IPS-18c (cell line): ENCODE results near the gene PAX5.

Experiments
- H3K4me3 ChIP-seq: 2 replicates; pipeline ENCODE4 v1.7.0; 2013; ENCODE audit warnings: low read depth, mild to moderate bottlenecking, low read length, moderate library complexity; ENCODE audit not compliant: insufficient read depth
- H3K9me3 ChIP-seq: one replicate; pipeline ENCODE4 v1.6.1; 2013; ENCODE audit warnings: mild to moderate bottlenecking, low read length, moderate library complexity; ENCODE audit not compliant: control insufficient read depth, insufficient read depth

The PAX5 gene

DNA sequence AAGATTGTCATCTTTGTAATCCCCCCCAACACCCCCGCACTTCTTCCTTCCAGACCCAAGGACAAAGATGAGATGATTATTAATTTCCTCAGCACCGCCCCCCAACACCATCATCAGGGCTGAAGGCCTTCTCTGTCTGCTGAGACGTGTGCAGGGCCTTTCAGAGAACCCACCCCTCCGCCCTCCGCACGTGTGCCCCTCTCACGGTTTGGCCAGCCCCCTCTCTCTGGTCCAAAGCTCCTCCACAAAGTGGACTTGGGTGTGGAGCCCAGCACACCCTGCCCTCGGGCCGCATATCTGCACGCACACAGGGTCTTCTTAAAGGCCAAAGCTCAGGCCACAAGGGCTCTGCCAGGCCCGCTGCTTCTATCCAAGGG is 32.0 kb downstream of the PAX5 start:
- Histone ChIP-seq H3K9me3 (peaks cover 2% of the 10 kb centered on the region), H3K4me3 (peak overlapping the region; percentile 46; the same call in 1 of the 2 replicates)

DNA sequence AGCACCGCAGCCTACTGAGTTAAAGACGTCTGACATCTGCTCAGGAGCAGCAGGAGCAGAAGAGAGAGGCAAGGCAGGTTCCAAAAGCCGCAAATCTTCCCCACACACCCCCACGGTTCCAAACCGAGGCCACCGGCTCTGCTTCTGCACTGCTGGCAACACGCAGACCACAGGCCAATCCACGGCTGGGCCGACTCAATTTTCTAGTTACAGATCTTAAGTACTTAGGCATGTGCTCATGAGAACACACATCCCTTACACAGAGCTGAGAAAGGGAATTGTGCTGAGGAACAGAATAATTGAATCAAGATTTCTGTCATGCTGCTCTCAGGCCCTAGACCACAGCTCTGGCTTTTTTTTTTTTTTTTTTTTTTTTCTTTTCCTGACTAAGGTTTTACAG is 32.6 kb downstream of the PAX5 start:
- Histone ChIP-seq H3K4me3 (no peak overlapping the region), H3K9me3 (peaks cover 2% of the 10 kb centered on the region)

DNA sequence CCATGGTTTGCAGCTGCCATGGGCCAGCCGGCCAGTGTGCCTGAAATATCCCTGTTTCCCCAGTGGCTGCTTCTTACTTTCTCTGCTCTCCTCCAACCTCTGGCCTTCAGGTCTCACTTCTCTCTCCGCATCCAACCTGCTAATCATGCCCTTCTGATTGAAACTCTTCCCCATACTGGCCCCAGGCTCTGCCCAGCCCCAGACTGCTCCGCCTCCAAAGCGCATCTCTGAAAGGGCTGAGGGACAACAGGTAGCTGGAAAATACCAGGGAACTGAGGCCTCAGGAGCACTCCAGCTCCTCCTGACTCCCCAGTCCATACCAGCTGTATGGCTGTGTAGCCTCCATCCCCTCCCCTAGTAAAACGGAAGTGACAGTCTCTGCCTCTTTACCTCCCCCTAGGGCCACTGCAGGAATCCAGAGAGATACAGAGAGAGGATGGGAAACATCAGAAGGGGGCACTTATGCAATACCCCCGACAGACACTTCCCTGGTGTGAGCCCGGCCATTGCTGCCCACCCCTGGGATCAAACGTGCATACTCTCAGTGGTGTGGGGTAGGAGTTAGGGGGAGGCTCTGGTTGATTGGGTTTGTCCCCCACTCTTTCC is 34.2 kb downstream of the PAX5 start:
- H3K9me3 ChIP-seq = peaks cover 2% of the 10 kb centered on the region
- no peak overlapping the region for H3K4me3 ChIP-seq

DNA sequence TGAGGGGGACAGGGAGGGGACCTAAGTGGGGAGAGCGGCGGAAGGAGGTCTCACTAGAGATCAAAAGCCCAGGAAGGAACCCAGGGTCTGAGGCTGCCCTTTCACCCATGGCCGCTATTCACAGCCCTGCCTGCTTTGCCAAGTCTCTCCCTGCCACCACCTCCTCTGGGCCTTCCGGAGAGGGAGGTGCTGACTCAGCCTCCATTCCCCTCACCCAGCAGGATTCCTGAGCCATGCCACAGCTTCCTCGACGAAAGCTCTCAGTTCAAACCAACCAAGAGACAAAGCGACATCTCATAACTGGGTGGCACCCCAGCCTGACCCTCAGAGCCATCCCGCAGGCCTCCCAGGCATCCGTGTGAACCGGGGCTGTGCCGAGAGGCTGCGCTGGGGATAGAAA is 36.7 kb downstream of the PAX5 start:
- Histone ChIP-seq H3K9me3 (no peaks in the 10 kb centered on the region), H3K4me3 (no peak overlapping the region; the same call in 1 of the 2 replicates)

DNA sequence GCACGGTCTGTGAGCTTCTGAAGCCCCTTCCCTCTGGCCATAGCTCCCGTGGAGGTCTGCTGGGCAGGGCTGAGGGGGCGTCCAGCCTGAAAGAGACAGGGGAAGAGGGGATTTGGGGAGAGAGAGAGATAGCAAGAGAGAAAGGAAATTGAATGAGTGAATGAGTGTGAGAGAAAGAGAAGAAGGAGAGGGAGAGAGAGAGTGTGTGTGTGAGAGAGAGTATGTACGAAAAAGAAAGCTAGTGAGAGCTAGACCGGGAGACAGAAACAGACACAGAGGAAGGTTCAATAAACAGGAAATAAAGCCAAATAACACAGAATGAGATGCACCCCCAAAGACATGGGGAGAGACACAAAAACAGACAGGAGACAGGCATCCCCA is 37.4 kb downstream of the PAX5 start:
- Histone ChIP-seq H3K4me3 (no peak overlapping the region), H3K9me3 (no peaks in the 10 kb centered on the region)

DNA sequence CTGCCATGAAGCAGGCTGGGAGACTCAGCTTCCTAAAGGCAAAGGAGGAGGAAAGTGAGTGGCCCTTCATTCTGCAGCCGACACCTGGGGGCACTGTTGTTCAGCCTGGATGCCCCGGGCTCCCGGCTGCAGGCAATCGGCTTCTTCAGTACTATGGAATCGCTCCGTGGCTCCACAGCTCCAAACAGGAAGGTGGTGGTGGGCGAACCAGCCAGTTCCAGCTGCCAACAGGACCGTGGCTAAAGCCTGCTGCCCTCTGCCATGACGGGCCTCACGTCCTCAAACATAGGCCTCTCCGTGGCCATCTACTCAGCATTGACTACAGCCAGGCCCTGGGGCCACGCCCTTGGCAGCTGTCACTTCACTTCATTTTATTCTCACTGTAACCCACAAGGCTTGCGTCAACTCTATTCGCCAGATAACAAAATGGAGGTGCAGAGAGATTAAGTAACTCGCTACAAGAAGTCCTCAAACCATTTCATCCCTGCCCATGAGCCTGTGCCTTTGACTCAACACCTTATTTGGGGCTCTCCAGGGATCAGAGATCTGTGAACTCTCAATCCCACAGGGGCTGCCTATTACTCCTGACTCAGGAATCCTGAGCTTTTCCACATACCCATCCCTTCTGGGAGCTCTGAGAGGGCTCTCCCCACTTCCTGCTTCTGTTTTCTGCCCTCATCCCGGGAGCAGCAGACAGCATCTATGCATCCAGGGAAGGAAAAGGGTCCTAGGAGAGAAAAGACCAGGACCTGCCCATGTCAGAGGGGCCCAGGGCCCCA is 38.0 kb downstream of the PAX5 start:
- Histone ChIP-seq H3K4me3 (no peak overlapping the region), H3K9me3 (no peaks in the 10 kb centered on the region)

DNA sequence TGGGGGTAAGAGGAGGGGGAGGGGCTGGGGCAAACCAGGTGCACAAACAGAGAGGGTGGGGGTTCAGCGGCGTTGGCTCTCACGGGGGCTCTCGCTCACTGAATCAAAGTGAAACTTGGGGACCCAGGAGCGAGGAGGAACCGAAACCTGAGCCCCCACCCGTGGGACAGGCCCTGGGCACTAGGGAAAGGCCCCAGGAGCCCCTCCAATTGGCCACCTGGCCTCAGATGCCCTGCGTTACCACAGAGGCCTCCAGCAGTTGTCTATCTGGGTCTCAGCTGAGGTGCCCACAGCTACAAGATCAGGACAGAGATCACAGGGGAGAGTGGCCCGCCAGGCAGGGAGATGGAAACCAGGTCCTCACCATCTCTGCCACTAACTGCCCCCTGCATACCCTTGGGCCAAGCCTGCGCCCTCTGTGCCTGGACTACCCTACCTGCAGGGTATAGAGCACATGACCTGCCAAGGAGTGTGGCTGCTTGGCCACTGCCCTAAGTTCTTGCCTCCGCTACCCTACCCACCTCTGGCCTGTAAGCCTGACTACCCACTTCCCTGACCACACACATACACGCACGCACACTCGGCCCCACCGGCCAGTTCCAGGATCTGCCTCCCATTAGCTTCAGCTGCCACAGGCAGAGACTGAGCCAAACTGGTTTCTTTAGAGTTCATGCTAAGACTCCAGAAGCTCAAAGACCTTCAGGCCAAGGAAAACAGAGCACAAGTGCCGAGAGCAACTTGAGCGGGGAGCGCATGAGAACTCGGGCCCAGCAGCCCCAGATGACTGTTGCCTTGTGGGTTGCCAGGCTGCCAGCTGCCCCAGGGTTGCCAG is 39.9 kb downstream of the PAX5 start:
- Histone ChIP-seq H3K4me3 (no peak overlapping the region), H3K9me3 (no peaks in the 10 kb centered on the region)

DNA sequence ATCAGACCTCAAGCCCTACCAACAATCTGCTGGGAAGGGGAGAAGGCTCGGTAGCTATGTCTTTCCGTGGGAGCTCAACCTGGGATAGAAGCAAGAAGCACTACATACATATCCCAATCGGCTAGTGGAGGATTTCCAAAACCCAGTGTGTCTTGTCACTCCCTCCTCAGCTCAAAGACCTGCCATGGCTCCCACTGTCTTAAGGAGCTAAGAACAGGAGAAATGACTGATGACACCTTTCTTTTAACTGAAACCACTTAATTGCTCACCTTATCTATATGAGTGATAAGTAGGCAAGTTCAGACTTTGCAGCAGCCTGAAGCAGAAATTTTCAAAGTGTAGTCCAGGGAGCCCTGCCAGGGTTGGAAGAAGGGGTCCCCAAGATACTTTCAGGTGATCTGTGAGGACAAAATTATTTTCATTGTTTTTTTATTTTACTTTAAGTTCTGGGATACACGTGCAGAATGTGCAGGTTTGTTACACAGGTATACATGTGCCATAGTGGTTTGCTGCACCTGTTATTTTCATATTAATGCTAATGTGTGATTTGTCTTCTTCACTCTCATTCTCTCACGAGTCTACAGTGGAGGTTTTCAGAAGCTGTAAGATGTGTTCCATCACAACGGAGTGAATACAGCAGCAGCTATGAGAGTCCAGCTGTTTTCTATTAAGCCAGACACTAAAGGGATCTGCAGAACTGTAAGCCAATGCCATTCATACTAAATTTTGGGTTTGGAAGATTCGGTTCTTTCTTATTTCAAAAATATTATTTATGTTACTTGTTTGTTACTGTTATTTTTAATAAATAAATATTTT is 41.4 kb downstream of the PAX5 start:
- H3K4me3 ChIP-seq = no peak overlapping the region
- no peaks in the 10 kb centered on the region for H3K9me3 ChIP-seq

DNA sequence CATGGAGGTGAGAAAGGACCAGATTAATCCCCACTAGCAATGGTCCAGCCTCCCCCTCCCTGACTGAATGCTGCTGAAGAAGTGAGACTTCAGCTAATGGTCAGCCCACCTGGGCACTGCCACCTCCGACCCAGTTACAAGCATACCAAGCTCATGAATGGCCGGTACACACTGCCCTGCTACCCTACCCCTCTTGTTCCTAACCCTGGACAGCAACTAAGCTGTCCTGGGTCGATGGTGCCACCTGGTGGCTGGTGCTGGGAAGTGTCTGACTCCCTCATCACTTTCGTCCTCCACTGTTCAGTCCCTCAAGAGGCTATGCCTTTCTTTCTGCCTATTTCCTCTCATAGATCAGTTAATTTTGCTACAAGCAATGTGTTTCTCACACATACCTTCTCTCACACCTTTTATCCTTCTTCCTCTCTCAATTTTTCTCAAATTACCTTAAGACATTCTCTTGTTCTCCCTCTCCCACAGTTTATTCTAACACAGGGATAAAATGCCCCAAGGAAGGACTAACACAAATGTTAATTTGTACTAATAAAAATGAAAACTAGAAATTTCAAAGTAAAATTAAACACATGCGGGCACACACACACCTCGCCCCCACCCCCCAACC is 42.4 kb downstream of the PAX5 start:
- Histone ChIP-seq H3K9me3 (no peaks in the 10 kb centered on the region), H3K4me3 (no peak overlapping the region)

DNA sequence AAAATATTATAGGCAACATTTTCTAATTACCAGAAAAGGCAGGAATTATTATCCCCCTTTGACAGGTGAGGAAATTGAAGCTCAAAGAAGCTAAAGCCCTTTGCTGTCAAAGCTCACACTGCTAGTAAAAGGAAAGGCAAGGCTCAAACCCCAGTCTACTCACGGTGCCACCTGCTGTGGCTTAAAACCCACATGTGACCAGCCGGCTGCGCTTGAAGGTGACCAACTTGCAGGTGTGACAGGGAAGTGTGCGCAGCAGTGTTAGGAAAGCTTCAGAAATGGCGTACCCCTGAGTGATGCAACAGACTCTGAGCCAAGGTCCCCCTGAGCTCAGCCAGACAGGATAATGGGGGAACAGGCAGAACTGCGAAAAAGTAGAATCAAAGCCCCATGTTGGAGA is 45.2 kb downstream of the PAX5 start:
- H3K9me3 ChIP-seq = no peaks in the 10 kb centered on the region

DNA sequence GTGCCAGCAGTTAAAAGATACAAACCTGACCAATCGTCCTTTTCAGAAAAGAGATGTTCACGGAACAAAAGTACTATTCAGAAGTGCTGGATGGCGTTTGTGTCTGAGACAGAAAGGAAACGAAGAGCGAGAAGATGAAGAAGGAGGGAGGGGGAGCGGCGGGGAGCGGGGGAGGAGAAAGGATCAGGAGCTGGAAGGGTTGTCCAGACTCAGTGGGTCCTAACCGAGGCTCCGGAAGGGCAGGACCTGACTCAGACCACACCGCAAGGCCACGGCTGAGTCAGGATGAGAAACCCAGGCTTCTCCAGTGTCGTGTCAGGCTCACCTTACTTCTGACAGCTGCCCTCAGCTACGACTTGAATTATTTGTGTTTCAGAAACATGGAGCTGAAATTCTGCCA is 46.2 kb downstream of the PAX5 start:
- no peak overlapping the region for H3K4me3 ChIP-seq

More for the DNA sequence above, 45.2 kb downstream of the PAX5 start:
- H3K4me3 ChIP-seq = no peak overlapping the region

DNA sequence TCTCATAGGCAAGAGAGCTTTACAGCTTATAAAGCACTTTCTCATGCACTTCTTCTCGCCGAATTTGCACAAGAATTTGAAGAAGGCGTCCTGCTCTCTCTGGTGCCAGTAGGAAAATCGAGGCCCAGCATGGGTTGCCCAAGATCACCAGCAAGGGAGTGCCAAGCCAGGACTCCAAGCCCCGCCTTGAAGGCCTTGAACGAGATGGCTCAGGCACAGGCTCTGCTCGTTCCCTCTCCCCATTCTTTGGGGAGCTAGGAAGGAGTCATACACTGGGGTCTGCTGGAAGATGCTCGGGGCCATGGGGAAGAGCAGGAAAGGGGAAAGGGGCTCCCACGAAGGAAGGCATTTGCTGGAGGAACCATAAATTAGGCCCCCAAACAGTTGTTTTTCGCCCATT is 46.7 kb downstream of the PAX5 start:
- Histone ChIP-seq H3K4me3 (0 out of 2 replicates have a peak overlapping the region, but pooled peaks have one; percentile 46), H3K9me3 (no peaks in the 10 kb centered on the region)

More for the DNA sequence above, 46.2 kb downstream of the PAX5 start:
- H3K9me3 ChIP-seq = no peaks in the 10 kb centered on the region

DNA sequence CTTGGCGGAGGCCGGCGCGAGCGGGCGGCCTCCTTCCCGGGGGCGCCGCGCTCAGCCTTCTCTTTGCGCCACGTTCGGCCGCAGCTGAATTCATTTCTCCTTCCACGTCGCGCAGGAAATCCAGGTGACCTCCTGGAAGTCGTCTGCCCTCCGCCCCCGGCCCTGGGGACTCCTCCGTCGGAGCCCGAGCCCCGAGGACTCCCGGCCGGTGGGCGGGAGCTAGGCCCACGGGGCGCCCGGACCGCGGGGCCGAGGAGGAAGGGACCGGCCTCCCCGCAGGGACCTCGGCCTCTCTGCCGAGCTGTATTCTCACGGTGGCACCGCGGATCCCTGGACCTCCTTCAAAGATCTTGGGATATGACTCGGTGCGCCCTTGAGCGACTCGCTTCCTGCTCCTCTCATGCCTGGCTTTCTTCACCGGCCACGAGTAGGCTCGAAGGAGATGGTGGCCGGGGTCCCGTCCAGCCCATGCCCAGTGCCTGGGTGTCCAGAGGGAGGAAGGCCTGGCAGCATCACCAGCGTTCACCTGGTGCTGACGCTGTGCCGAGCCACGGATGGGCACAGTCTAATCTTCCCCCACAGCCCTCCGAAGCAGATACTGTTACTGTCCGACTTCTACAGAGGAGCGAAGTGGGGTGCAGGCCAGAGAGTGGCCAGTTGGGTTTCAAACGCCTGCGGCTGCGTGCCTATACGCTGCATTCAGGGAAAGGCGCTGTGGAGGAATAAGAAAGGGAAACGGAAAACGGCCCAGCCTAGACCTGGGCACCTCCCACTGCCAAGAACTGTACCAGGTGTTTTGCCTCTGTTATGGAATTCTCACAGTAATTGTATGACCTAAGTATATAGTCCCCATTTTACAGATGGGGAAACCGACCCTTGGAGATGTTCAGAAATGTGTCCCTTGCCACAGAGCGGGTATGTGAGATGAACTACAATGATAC is 47.3 kb downstream of the PAX5 start:
- H3K9me3 ChIP-seq = no peaks in the 10 kb centered on the region
- peak overlapping the region; percentile 46; the same call in 1 of the 2 replicates for H3K4me3 ChIP-seq

DNA sequence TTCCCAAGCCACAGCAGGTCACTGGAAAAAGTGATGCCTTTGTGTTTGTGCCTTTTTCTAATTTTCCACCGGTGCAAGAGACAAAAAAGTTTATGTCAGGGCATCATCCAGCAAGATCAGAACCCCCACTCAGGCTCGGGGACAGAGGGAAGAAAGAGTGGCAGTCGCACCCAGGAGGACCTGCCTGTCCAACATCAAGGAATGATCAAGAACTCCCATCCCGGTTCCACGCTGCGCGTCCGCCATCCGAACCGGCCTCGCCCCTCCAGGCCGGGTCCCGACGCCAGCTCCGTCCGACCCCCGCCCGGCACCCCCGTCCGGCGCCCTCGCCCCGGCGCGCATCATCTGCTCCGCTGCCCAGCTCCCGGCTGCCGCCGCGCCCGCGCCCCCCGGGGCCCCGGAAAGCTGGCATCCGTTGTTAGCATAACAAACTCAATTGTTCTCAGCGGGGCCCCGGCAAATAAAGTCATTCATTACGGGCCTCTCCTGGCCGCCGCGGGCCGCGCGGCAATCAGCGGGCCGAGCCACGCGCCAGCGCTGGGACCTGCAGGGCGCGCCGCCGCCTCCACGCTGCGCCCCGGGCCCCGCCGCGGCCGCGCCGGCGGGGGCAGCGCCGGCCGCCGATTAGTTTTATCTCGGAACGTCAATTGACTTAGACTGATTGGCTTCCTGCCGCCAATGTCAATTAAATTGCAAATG is 48.1 kb downstream of the PAX5 start:
- peak overlapping the region; percentile 46; the same call in 1 of the 2 replicates for H3K4me3 ChIP-seq

DNA sequence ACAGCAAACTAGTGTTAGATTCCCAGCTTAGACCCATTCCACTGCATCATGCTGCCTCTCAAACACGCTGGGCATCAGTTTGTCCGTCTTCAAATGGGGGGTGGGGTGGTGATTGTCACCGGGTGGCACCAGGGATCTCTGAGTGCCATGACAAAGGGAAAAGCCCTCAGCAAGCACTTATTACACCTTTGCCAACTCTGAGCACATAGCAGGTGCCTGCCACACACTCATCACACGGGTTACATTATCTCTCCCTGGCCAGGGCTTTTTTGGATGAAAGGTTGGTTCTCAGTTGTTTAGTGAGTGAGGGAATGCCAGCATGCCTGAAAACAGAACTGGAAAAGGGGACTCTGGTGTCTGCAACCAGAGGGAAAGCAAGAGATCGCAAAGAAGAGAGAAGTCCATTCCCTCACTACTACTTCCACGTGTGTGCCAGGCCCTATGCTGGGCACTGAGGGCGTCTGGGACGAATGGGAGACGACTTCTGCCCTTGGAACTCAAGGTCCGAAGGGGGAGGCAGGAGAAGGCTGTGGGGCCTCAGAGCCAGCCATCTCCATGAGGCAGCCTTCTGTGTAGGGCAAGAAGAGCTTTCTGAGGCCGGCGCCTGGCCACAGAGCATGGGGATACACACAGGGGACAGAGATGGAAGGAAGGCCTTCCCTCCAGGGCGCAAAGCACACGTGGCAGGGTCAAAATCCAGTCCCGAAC is 48.9 kb downstream of the PAX5 start:
- H3K4me3 ChIP-seq = no peak overlapping the region
- H3K9me3 ChIP-seq = no peaks in the 10 kb centered on the region

More for the DNA sequence above, 48.1 kb downstream of the PAX5 start:
- H3K9me3 ChIP-seq = no peaks in the 10 kb centered on the region
